ENCODE measurements around the gene ZNF639. TPM values are rescaled to one million over a fixed set of nuclear protein-coding genes. Genes with fewer than 3 reads are reported as not detected.

The ZNF639 gene
- total and polyA plus RNA-seq, 2 of the 13 experiments (the other 11 are each of a cell fraction or from before 2014, with no cell fraction given), result 11.6 to 42.4 TPM

GRCh38 chr3:179297971-179298725 lies 24.7 kb upstream of the ZNF639 start (continued):
- TF ChIP-seq ZBTB2 (CRISPR knock-in tag; IDR thresholded peaks at IDR 0.05; ENCODE audit: low read depth) (no peak), ZNF563 (CRISPR knock-in tag; IDR thresholded peaks at IDR 0.05) (no peak), PHF21A (CRISPR knock-in tag; IDR thresholded peaks at IDR 0.05) (no peak), MATR3 (CRISPR knock-in tag; IDR thresholded peaks at IDR 0.05) (no peak)

GRCh38 chr3:179299316-179299715 lies 23.5 kb upstream of the ZNF639 start:
- ChIA-PET POLR2A (no interaction called here), CTCF (ENCODE audit: low intra/inter-chr PET ratio, low total read pairs) (no interaction called here)
- Histone ChIP-seq H3K79me2 (ENCODE audit: insufficient read depth, low read length) (no peaks in the 10 kb centered on the region), H2AFZ (ENCODE audit: low read length) (no peak overlapping the region), H3K4me2 (ENCODE audit: low read depth, low read length) (no peak overlapping the region), H3K9me3 (ENCODE audit: low read length) (no peaks in the 10 kb centered on the region), H3K9ac (ENCODE audit: insufficient read depth, low read depth, low read length) (no peak overlapping the region), H3K27me3 (ENCODE audit: control insufficient read depth in 1 of 2, insufficient read depth in 2 of 2, low read length in 2 of 2) (no peaks in the 10 kb centered on the region), H3K27ac (ENCODE audit: extremely low read length, insufficient read depth, low read length) (no peak overlapping the region), H3K4me1 (ENCODE audit: insufficient read depth, low read length) (peaks cover 15% of the 10 kb centered on the region; the same call in 1 of the 2 replicates), H3K4me3 (replicated peaks in 1 of 3; ENCODE audit: insufficient read depth in 1 of 3, low read depth in 2 of 3, low read length in 3 of 3) (no peak overlapping the region), H3K36me3 (replicated peaks in 1 of 2; ENCODE audit: control insufficient read depth in 1 of 2, insufficient read depth in 2 of 2, low read length in 2 of 2) (no peaks in the 10 kb centered on the region), H4K20me1 (ENCODE audit: insufficient read depth, low read length) (no peaks in the 10 kb centered on the region)
- DNase-seq (ENCODE audit: low spot score) (no peak), FAIRE-seq (no peak), ATAC-seq (no peak)
- BruUV-seq (replicated peaks), result no TSS peak
- WGBS (ENCODE audit: low lambda C conversion rate), result 52% methylated on average over 2 of the region's 2 CpGs
- in situ Hi-C loops (cut with HindIII; ENCODE audit: extremely low pct_ligation_motif_present, low pct_unique_long_range_greater_than_20kb) (no loop called here), intact Hi-C loops (cut with micrococcal nuclease; ENCODE audit: unreplicated experiment) (no loop called here)
- TF ChIP-seq TMF1 (CRISPR knock-in tag; IDR thresholded peaks at IDR 0.05; ENCODE audit: low read depth) (no peak), LRRFIP1 (CRISPR knock-in tag; conservative IDR thresholded peaks at IDR 0.05) (no peak), TSC22D2 (CRISPR knock-in tag; IDR thresholded peaks at IDR 0.05; ENCODE audit: borderline replicate concordance) (no peak), ZNF552 (CRISPR knock-in tag; IDR thresholded peaks at IDR 0.05; ENCODE audit: borderline replicate concordance) (no peak), ZHX2 (IDR thresholded peaks at IDR 0.05; ENCODE audit: low read depth) (no peak), ZHX2 (CRISPR knock-in tag; IDR thresholded peaks at IDR 0.05; ENCODE audit: borderline replicate concordance) (no peak), SNRNP70 (IDR thresholded peaks at IDR 0.05; ENCODE audit: low read depth, low read length) (no peak), MED8 (CRISPR knock-in tag; IDR thresholded peaks at IDR 0.05; ENCODE audit: insufficient replicate concordance) (no peak), ZNF605 (CRISPR knock-in tag; IDR thresholded peaks at IDR 0.05) (no peak)
